ENCODE results near the gene CROCC2.

The CROCC2 gene

GRCh38 chr2:240932724-240933047 is 26.6 kb downstream of the CROCC2 start:
- in situ Hi-C loops (cut with MboI; ENCODE audit: low sequenced_read_pairs) = no loop called here

- in situ Hi-C loops (cut with MboI; ENCODE audit: low sequenced_read_pairs) = no loop called here
Measured at GRCh38 chr2:240933048-240933965, 27.2 kb downstream of the CROCC2 start.

GRCh38 chr2:240933966-240934700 is 28.0 kb downstream of the CROCC2 start:
- in situ Hi-C loops (cut with MboI; ENCODE audit: low sequenced_read_pairs) = no loop called here

- in situ Hi-C loops (cut with MboI; ENCODE audit: low sequenced_read_pairs) = no loop called here
Measured at GRCh38 chr2:240934701-240935102, 28.6 kb downstream of the CROCC2 start.

GRCh38 chr2:240935103-240935876 is 29.2 kb downstream of the CROCC2 start:
- in situ Hi-C loops (cut with MboI; ENCODE audit: low sequenced_read_pairs) = no loop called here

GRCh38 chr2:240936106-240936505 is 30.0 kb downstream of the CROCC2 start:
- in situ Hi-C loops (cut with MboI; ENCODE audit: low sequenced_read_pairs) = no loop called here

- in situ Hi-C loops (cut with MboI; ENCODE audit: low sequenced_read_pairs) = no loop called here
Measured at GRCh38 chr2:240946046-240946445, 39.9 kb downstream of the CROCC2 start.

- in situ Hi-C loops (cut with MboI; ENCODE audit: low sequenced_read_pairs) = no loop called here
Measured at GRCh38 chr2:240946654-240947053, 40.5 kb downstream of the CROCC2 start.

GRCh38 chr2:240947176-240947575 is 41.0 kb downstream of the CROCC2 start:
- in situ Hi-C loops (cut with MboI; ENCODE audit: low sequenced_read_pairs) = no loop called here

- in situ Hi-C loops (cut with MboI; ENCODE audit: low sequenced_read_pairs) = no loop called here
Measured at GRCh38 chr2:240947607-240948006, 41.5 kb downstream of the CROCC2 start.

GRCh38 chr2:240948086-240948485 is 42.0 kb downstream of the CROCC2 start:
- in situ Hi-C loops (cut with MboI; ENCODE audit: low sequenced_read_pairs) = no loop called here

GRCh38 chr2:240948905-240949790 is 43.0 kb downstream of the CROCC2 start:
- in situ Hi-C loops (cut with MboI; ENCODE audit: low sequenced_read_pairs) = no loop called here

GRCh38 chr2:240949791-240950705 is 43.9 kb downstream of the CROCC2 start:
- in situ Hi-C loops (cut with MboI; ENCODE audit: low sequenced_read_pairs) = no loop called here

GRCh38 chr2:240951045-240951594 is 45.0 kb downstream of the CROCC2 start:
- in situ Hi-C loops (cut with MboI; ENCODE audit: low sequenced_read_pairs) = no loop called here

GRCh38 chr2:240952496-240953246 is 46.5 kb downstream of the CROCC2 start:
- in situ Hi-C loops (cut with MboI; ENCODE audit: low sequenced_read_pairs) = no loop called here

GRCh38 chr2:240953426-240954410 is 47.6 kb downstream of the CROCC2 start:
- in situ Hi-C loops (cut with MboI; ENCODE audit: low sequenced_read_pairs) = no loop called here
